Breast epithelium (tissue), 4 donors: Measurements from ENCODE around the gene ZNF324B. TPM values are rescaled to one million over a fixed set of nuclear protein-coding genes. Genes with fewer than 3 reads are reported as not detected.

ENCODE experiments used
- DNase-seq, 2 donors: peaks; one replicate each; pipeline ENCODE4 v3.0.0-alpha.2; 2019; ENCODE audit warnings: low spot score in 2 of 2
- H3K27ac ChIP-seq, 2 donors: fragments of 200-600 bp; sonication (generic) in 1 of 2; one replicate each; pipeline ENCODE4 v1.5.1; 2016 to 2019; ENCODE audit warnings: mild to moderate bottlenecking in 1 of 2
- H3K27me3 ChIP-seq, 2 donors: fragments of 200-600 bp; sonication (generic) in 1 of 2; one replicate each; pipeline versions ENCODE4 v1.5.1 to v1.6.0; 2017 to 2019; ENCODE audit warnings: control low read depth in 1 of 2, mild to moderate bottlenecking in 1 of 2
- H3K36me3 ChIP-seq: fragments of 200-600 bp; one replicate; pipeline ENCODE4 v1.5.1; 2019
- H3K4me1 ChIP-seq, 2 donors: fragments of 200-600 bp; sonication (generic); one replicate each; pipeline ENCODE4 v1.5.1; 2016 to 2019; ENCODE audit warnings: control low read depth in 1 of 2
- H3K4me3 ChIP-seq, 3 donors: fragments of 200-600 bp; sonication (generic); 1 replicate in 2 of 3; 2 replicates in 1 of 3; pipeline ENCODE4 v1.5.1; 2016 to 2019; ENCODE audit warnings: mild to moderate bottlenecking in 3 of 3, moderate library complexity in 2 of 3
- H3K9me3 ChIP-seq, 2 donors: fragments of 200-600 bp; sonication (generic) in 1 of 2; one replicate each; pipeline ENCODE4 v1.5.1; 2016 to 2019; ENCODE audit warnings: control low read depth in 1 of 2
- CTCF ChIP-seq, 3 donors: fragments of 450-650 bp; IDR thresholded peaks; one replicate each; pipeline ENCODE4 v1.5.1; 2016 to 2017; ENCODE audit warnings: antibody characterized with exemption in 3 of 3, mild to moderate bottlenecking in 3 of 3, moderate library complexity in 3 of 3
- POLR2A ChIP-seq: fragments of 450-650 bp; IDR thresholded peaks from one replicate; pipeline ENCODE4 v1.6.1; 2016; ENCODE audit warnings: antibody characterized with exemption, mild to moderate bottlenecking, moderate library complexity
- POLR2AphosphoS5 ChIP-seq, 3 donors: sonication (generic); formaldehyde crosslinking; IDR thresholded peaks; one replicate each; pipeline ENCODE4 v1.6.1; 2017; ENCODE audit warnings: antibody characterized with exemption in 3 of 3
- intact Hi-C: fragments of 100-400 bp; cut with DNase I; formaldehyde crosslinking; loops from one replicate; pipeline ENCODE4 v1.15.1; 2023; ENCODE audit warnings: low total_unique reads
- total RNA-seq, 3 donors: library from RNA; depleted of rRNA; stranded (reverse); fragments of >200 nt; gene quantifications; one replicate each; pipeline ENCODE4 v1.1.0, GENCODE V29; 2016

ZNF324B gene
- total RNA-seq, 3 donors from 2014 or later = 6.1 to 9.1 (median 7.2) TPM

- peak overlapping the region; percentile 78 to 89 for H3K27ac ChIP-seq
- DNase-seq = no peak
- H3K4me1 ChIP-seq = no peaks in the 10 kb centered on the region
- TF ChIP-seq POLR2AphosphoS5 (IDR thresholded peaks at IDR 0.05) (no peak), POLR2A (no peak), CTCF (IDR thresholded peaks at IDR 0.05) (no peak)
- H3K9me3 ChIP-seq = no peaks in the 10 kb centered on the region
- peaks cover 0 to 4% of the 10 kb centered on the region in 2 donors for H3K27me3 ChIP-seq
- peak overlapping the region; percentile 88 to 99 (median 94) for H3K4me3 ChIP-seq
- H3K36me3 ChIP-seq = no peaks in the 10 kb centered on the region
- intact Hi-C loops = loop anchor here (1.0 kb wide), 1 partner anchor 26 kb away; no protein-coding TSS in a partner anchor
Observed at GRCh38 chr19:58450856-58451357, 515 bp upstream of the ZNF324B start.

- no peaks in the 10 kb centered on the region for H3K27me3 ChIP-seq
- intact Hi-C loops = no loop called here
- DNase-seq = no peak
- no peak overlapping the region for H3K27ac ChIP-seq
- H3K4me3 ChIP-seq = no peak overlapping the region
- H3K36me3 ChIP-seq = peaks cover 8% of the 10 kb centered on the region
- no peaks in the 10 kb centered on the region for H3K9me3 ChIP-seq
- no peak for TF ChIP-seq POLR2A
- TF ChIP-seq CTCF (IDR thresholded peaks at IDR 0.05) = no peak
- no peak for TF ChIP-seq POLR2AphosphoS5 (IDR thresholded peaks at IDR 0.05)
- no peaks in the 10 kb centered on the region for H3K4me1 ChIP-seq
Observed at GRCh38 chr19:58453743-58454142, 2.3 kb downstream of the ZNF324B start.

GRCh38 chr19:58455306-58455705, 3.9 kb downstream of the ZNF324B start:
- H3K36me3 ChIP-seq = peaks cover 8% of the 10 kb centered on the region
- TF ChIP-seq POLR2A (no peak), CTCF (IDR thresholded peaks at IDR 0.05) (no peak), POLR2AphosphoS5 (IDR thresholded peaks at IDR 0.05) (no peak)
- intact Hi-C loops = no loop called here

GRCh38 chr19:58456111-58456510, 4.7 kb downstream of the ZNF324B start:
- TF ChIP-seq POLR2AphosphoS5 (IDR thresholded peaks at IDR 0.05) = no peak
- no peak for TF ChIP-seq CTCF (IDR thresholded peaks at IDR 0.05)
- TF ChIP-seq POLR2A = no peak
- no peak overlapping the region for H3K27ac ChIP-seq
- peaks cover 8% of the 10 kb centered on the region for H3K36me3 ChIP-seq
- H3K9me3 ChIP-seq = no peaks in the 10 kb centered on the region
- H3K4me1 ChIP-seq = no peaks in the 10 kb centered on the region
- DNase-seq = no peak
- no peak overlapping the region for H3K4me3 ChIP-seq
- intact Hi-C loops = no loop called here
- H3K27me3 ChIP-seq = no peaks in the 10 kb centered on the region

More at GRCh38 chr19:58455306-58455705, 3.9 kb downstream of the ZNF324B start:
- H3K9me3 ChIP-seq = no peaks in the 10 kb centered on the region
- H3K27ac ChIP-seq = no peak overlapping the region
- H3K4me1 ChIP-seq = no peaks in the 10 kb centered on the region
- no peak overlapping the region for H3K4me3 ChIP-seq
- DNase-seq = no peak
- H3K27me3 ChIP-seq = no peaks in the 10 kb centered on the region

- no peaks in the 10 kb centered on the region for H3K9me3 ChIP-seq
- no peaks in the 10 kb centered on the region for H3K4me1 ChIP-seq
- H3K27ac ChIP-seq = no peak overlapping the region
- peaks cover 8% of the 10 kb centered on the region for H3K36me3 ChIP-seq
- no peak for DNase-seq
- intact Hi-C loops = no loop called here
- H3K4me3 ChIP-seq = no peak overlapping the region
- TF ChIP-seq POLR2A = no peak
- no peak for TF ChIP-seq POLR2AphosphoS5 (IDR thresholded peaks at IDR 0.05)
- H3K27me3 ChIP-seq = no peaks in the 10 kb centered on the region
Observed at GRCh38 chr19:58460039-58460438, 8.6 kb downstream of the ZNF324B start.
